OCI-M2 (cell line): Measurements from ENCODE around the gene FLOT2.
"Not testable (repeated sequence)": the region's sequence is repeated elsewhere in the genome, so short reads cannot be mapped to it uniquely, and the experiment has no call there.

ENCODE experiments used
- DNase-seq: peaks from one replicate; lab custom pipeline; 2025; ENCODE audit not compliant: unreplicated experiment; lab: John Stamatoyannopoulos, UW

FLOT2 gene

GRCh38 chr17:28849281-28849680 is 48.3 kb downstream of the FLOT2 start:
- DNase-seq = no peak

- not testable (repeated sequence) for DNase-seq
These were observed 48.9 kb downstream of the FLOT2 start for GRCh38 chr17:28848667-28849066.

GRCh38 chr17:28846699-28847098 is 50.8 kb downstream of the FLOT2 start:
- not testable (repeated sequence) for DNase-seq

GRCh38 chr17:28846231-28846630 is 51.3 kb downstream of the FLOT2 start:
- no peak for DNase-seq

- no peak for DNase-seq
These were observed 53.8 kb downstream of the FLOT2 start for GRCh38 chr17:28843816-28844148.

GRCh38 chr17:28842282-28843012 is 55.1 kb downstream of the FLOT2 start, which contains the start of gene FAM222B:
Gene FAM222B, minus strand, starts transcription at chr17:28842790. Its CDS starts 76,123 bp downstream, at chr17:28766667.
- no peak for DNase-seq

GRCh38 chr17:28841901-28842281 is 55.6 kb downstream of the FLOT2 start:
- no peak for DNase-seq

- no peak for DNase-seq
These were observed 58.3 kb downstream of the FLOT2 start for GRCh38 chr17:28839221-28839620.

GRCh38 chr17:28836541-28836940 is 61.0 kb downstream of the FLOT2 start:
- not testable (repeated sequence) for DNase-seq

GRCh38 chr17:28834420-28834819 is 63.1 kb downstream of the FLOT2 start:
- DNase-seq = no peak
